HepG2 (cell line): ENCODE measurements around the gene TOPBP1. TPM values are rescaled to one million over a fixed set of nuclear protein-coding genes. Genes with fewer than 3 reads are reported as not detected.

Experiments
- ARID3A ChIP-seq: IDR thresholded peaks from 2 replicates; pipeline ENCODE4 v1.6.1; 2012; ENCODE audit warnings: low read depth, low read length, improper control_type of control experiment
- ATRX ChIP-seq: sonication (generic); formaldehyde crosslinking; IDR thresholded peaks from 2 replicates; pipeline ENCODE4 v1.4.0; 2020; ENCODE audit warnings: missing genetic modification reagents, borderline replicate concordance
- CBFB ChIP-seq: sonication (generic); formaldehyde crosslinking; IDR thresholded peaks from 2 replicates; pipeline ENCODE4 v1.4.0; 2020; ENCODE audit warnings: missing genetic modification reagents
- HOXD1 ChIP-seq: sonication (generic); formaldehyde crosslinking; IDR thresholded peaks from 2 replicates; pipeline ENCODE4 v1.5.0; 2020; ENCODE audit warnings: missing genetic modification reagents
- IRF2 ChIP-seq: IDR thresholded peaks from 2 replicates; pipeline ENCODE4 v1.6.1; 2018; ENCODE audit warnings: missing genetic modification reagents, missing compliant biosample characterization
- IRX3 ChIP-seq: sonication (generic); formaldehyde crosslinking; IDR thresholded peaks from 2 replicates; pipeline ENCODE4 v1.8.1; 2023; ENCODE audit warnings: mild to moderate bottlenecking, low read depth, missing genetic modification reagents, borderline replicate concordance
- KLF13 ChIP-seq: sonication (generic); formaldehyde crosslinking; IDR thresholded peaks from 2 replicates; pipeline ENCODE4 v1.4.0; 2020; ENCODE audit warnings: mild to moderate bottlenecking, missing genetic modification reagents
- RBM22 ChIP-seq: fragments of 200-400 bp; formaldehyde crosslinking; optimal IDR thresholded peaks from 2 replicates; pipeline ENCODE3; 2017; ENCODE audit warnings: mild to moderate bottlenecking, low read length, moderate library complexity
- RORA ChIP-seq: sonication (generic); formaldehyde crosslinking; IDR thresholded peaks from 2 replicates; pipeline ENCODE4 v1.5.0; 2020; ENCODE audit warnings: mild to moderate bottlenecking, missing genetic modification reagents, moderate library complexity
- SALL2 ChIP-seq: sonication (generic); formaldehyde crosslinking; IDR thresholded peaks from 2 replicates; pipeline ENCODE4 v1.8.1; 2023; ENCODE audit warnings: mild to moderate bottlenecking, missing genetic modification reagents, inconsistent platforms
- TMF1 ChIP-seq: sonication (generic); formaldehyde crosslinking; IDR thresholded peaks from 2 replicates; pipeline ENCODE4 v1.8.1; 2022; ENCODE audit warnings: low read depth, missing genetic modification reagents
- YY1 ChIP-seq: IDR thresholded peaks from 2 replicates; pipeline ENCODE4 v1.6.1; 2011; ENCODE audit warnings: low read length, low read depth, moderate library complexity, mild to moderate bottlenecking; ENCODE audit not compliant: insufficient read depth, insufficient replicate concordance
- ZBTB44 ChIP-seq: sonication (generic); formaldehyde crosslinking; IDR thresholded peaks from 2 replicates; pipeline ENCODE4 v1.4.0; 2020; ENCODE audit warnings: missing genetic modification reagents
- ZNF121 ChIP-seq: sonication (generic); formaldehyde crosslinking; IDR thresholded peaks from 2 replicates; pipeline ENCODE4 v1.5.0; 2020; ENCODE audit warnings: mild to moderate bottlenecking, missing genetic modification reagents
- ZNF335 ChIP-seq: sonication (generic); formaldehyde crosslinking; IDR thresholded peaks from 2 replicates; pipeline ENCODE4 v1.4.0; 2020; ENCODE audit warnings: missing genetic modification reagents
- ZNF530 ChIP-seq: sonication (generic); formaldehyde crosslinking; IDR thresholded peaks from 2 replicates; pipeline ENCODE4 v1.5.0; 2020; ENCODE audit warnings: low read depth, mild to moderate bottlenecking, missing genetic modification reagents
- ZNF558 ChIP-seq: sonication (generic); formaldehyde crosslinking; IDR thresholded peaks from 2 replicates; pipeline ENCODE4 v1.9.0; 2022; ENCODE audit warnings: mild to moderate bottlenecking, missing genetic modification reagents, borderline replicate concordance
- ZNF563 ChIP-seq: sonication (generic); formaldehyde crosslinking; IDR thresholded peaks from 2 replicates; pipeline ENCODE4 v1.8.0; 2022; ENCODE audit warnings: mild to moderate bottlenecking, moderate library complexity, missing genetic modification reagents
- ZNF720 ChIP-seq: sonication (generic); formaldehyde crosslinking; IDR thresholded peaks from 2 replicates; pipeline ENCODE4 v1.4.0; 2020; ENCODE audit warnings: missing genetic modification reagents
- ZNF747 ChIP-seq: sonication (generic); formaldehyde crosslinking; IDR thresholded peaks from 2 replicates; pipeline ENCODE4 v1.8.1; 2023; ENCODE audit warnings: missing genetic modification reagents, mild to moderate bottlenecking, borderline replicate concordance
- ZNF788 ChIP-seq: sonication (generic); formaldehyde crosslinking; IDR thresholded peaks from 2 replicates; pipeline ENCODE4 v1.5.0; 2020; ENCODE audit warnings: mild to moderate bottlenecking, missing genetic modification reagents, borderline replicate concordance
- polyA plus RNA-seq, 8 experiments: library from polyadenylated mRNA; depleted of rRNA in 3 of 8; stranded (reverse) in 7 of 8; unstranded in 1 of 8; fragments of >200 nt; fragmentation: Illumina TruSeq in 4 of 8; extraction: Trizol in 4 of 8; gene quantifications; 2 replicates each; pipeline versions ENCODE4 v1.2.1 to v1.2.3, GENCODE V29; 2011 to 2016; ENCODE audit warnings: low read depth in 4 of 8, missing spikeins in 1 of 8, mixed read lengths in 1 of 8; ENCODE audit not compliant: insufficient read depth in 1 of 8
- total RNA-seq, 5 experiments: library from RNA; depleted of rRNA; stranded (reverse); fragments of >200 nt; fragmentation: Illumina TruSeq; extraction: Trizol; gene quantifications; 2 replicates each; pipeline ENCODE4 v1.2.3, GENCODE V29; 2016; ENCODE audit warnings: low read depth in 1 of 5
- TF ChIP-seq, protein P1 (sequence below): sonication (generic); formaldehyde crosslinking; IDR thresholded peaks from 2 replicates; pipeline ENCODE4 v1.8.1; 2023; ENCODE audit warnings: mild to moderate bottlenecking, missing genetic modification reagents
- TF ChIP-seq, protein P2 (sequence below): sonication (generic); formaldehyde crosslinking; IDR thresholded peaks from 2 replicates; pipeline ENCODE4 v1.4.0; 2020; ENCODE audit warnings: mild to moderate bottlenecking, missing genetic modification reagents
- TF ChIP-seq, protein P3 (sequence below): sonication (generic); formaldehyde crosslinking; IDR thresholded peaks from 2 replicates; pipeline ENCODE4 v1.4.0; 2020; ENCODE audit warnings: missing genetic modification reagents

Gene TOPBP1
- total and polyA plus RNA-seq, 2 of the 13 experiments (the other 11 are each of a cell fraction or from before 2014, with no cell fraction given), result 24.3 to 42.9 TPM

DNA sequence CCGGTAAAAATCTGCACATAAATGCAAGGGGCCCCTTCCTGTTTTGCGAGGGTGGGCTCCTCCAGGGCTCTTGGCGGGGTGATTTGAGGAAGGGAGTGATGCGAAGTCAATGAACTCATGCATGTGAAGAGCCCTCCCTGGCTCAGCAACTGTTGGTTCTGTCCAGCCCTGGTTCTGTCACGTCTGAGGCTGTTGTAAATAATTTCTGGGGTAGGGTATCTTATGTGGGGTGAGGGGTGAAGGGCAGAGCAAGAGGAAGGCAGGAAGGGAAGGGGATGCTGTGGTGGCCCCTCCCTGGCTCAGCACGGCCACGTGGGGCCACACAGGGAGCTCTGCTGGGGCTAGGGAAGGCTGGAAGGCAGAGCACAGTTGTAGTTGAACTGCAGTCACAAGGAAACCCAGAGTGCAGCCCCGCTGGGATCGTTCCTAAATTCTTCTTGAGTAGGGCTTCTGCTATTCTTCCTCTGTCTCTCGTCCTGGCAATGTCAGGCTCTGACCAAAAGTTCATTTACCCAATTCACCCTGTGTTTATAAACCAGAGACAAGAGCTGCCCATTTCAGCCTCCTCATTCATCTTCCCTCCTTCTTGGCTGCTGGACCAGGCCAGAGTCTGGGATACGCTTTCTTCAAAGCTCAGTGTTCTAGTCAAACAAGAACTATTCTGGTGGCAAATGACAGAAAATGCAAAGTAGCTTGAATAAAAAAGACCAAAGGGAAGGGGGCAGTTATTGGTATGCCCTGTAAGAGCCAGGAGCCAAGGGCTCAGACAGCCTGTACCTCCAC is 14.8 kb upstream of the TOPBP1 start (continued):
- TF ChIP-seq ZNF720 (no peak), ZNF335 (no peak), ZNF530 (CRISPR knock-in tag) (no peak), IRF2 (CRISPR knock-in tag) (no peak), KLF13 (CRISPR knock-in tag) (no peak), RBM22 (no peak), HOXD1 (CRISPR knock-in tag) (no peak), RORA (no peak), CBFB (CRISPR knock-in tag) (no peak), IRX3 (0 out of 2 replicates have a peak, but pooled peaks have one; percentile 50), ARID3A (no peak), ZNF563 (CRISPR knock-in tag) (no peak), ZNF788 (CRISPR knock-in tag) (no peak), ATRX (CRISPR knock-in tag) (no peak), ZBTB44 (CRISPR knock-in tag) (no peak), SALL2 (0 out of 2 replicates have a peak, but pooled peaks have one; percentile 35), ZNF558 (CRISPR knock-in tag) (no peak), YY1 (no peak), TMF1 (0 out of 2 replicates have a peak, but pooled peaks have one; percentile 43), ZNF121 (CRISPR knock-in tag) (no peak), ZNF747 (0 out of 2 replicates have a peak, but pooled peaks have one; percentile 27)
- TF ChIP-seq, protein P1, sequence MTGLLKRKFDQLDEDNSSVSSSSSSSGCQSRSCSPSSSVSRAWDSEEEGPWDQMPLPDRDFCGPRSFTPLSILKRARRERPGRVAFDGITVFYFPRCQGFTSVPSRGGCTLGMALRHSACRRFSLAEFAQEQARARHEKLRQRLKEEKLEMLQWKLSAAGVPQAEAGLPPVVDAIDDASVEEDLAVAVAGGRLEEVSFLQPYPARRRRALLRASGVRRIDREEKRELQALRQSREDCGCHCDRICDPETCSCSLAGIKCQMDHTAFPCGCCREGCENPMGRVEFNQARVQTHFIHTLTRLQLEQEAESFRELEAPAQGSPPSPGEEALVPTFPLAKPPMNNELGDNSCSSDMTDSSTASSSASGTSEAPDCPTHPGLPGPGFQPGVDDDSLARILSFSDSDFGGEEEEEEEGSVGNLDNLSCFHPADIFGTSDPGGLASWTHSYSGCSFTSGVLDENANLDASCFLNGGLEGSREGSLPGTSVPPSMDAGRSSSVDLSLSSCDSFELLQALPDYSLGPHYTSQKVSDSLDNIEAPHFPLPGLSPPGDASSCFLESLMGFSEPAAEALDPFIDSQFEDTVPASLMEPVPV, result peak; percentile 80
- TF ChIP-seq, protein P2, sequence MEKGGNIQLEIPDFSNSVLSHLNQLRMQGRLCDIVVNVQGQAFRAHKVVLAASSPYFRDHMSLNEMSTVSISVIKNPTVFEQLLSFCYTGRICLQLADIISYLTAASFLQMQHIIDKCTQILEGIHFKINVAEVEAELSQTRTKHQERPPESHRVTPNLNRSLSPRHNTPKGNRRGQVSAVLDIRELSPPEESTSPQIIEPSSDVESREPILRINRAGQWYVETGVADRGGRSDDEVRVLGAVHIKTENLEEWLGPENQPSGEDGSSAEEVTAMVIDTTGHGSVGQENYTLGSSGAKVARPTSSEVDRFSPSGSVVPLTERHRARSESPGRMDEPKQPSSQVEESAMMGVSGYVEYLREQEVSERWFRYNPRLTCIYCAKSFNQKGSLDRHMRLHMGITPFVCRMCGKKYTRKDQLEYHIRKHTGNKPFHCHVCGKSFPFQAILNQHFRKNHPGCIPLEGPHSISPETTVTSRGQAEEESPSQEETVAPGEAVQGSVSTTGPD (CRISPR knock-in tag), result no peak
- TF ChIP-seq, protein P3, sequence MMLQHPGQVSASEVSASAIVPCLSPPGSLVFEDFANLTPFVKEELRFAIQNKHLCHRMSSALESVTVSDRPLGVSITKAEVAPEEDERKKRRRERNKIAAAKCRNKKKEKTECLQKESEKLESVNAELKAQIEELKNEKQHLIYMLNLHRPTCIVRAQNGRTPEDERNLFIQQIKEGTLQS (CRISPR knock-in tag), result no peak
